Ascending aorta (tissue), 2 donors: ENCODE results near the gene NCAPD3. TPM values are rescaled to one million over a fixed set of nuclear protein-coding genes. Genes with fewer than 3 reads are reported as not detected.
A peak's percentile ranks its signal among the peaks of the same experiment; 100 is the strongest.

Experiments used
- DNase-seq, 2 donors: peaks; one replicate each; pipeline ENCODE4 v3.0.0-alpha.2; 2019; ENCODE audit warnings: low spot score in 2 of 2
- H3K27ac ChIP-seq, 2 donors: fragments of 200-600 bp; sonication (generic); one replicate each; pipeline ENCODE4 v1.5.1; 2016 to 2017; ENCODE audit warnings: mild to moderate bottlenecking in 1 of 2
- H3K27me3 ChIP-seq: fragments of 200-600 bp; sonication (generic); one replicate; pipeline ENCODE4 v1.5.1; 2017
- H3K36me3 ChIP-seq, 2 donors: fragments of 200-600 bp; sonication (generic); one replicate each; pipeline ENCODE4 v1.5.1; 2016
- H3K4me1 ChIP-seq, 2 donors: fragments of 200-600 bp; sonication (generic); one replicate each; pipeline ENCODE4 v1.5.1; 2016 to 2017; ENCODE audit warnings: mild to moderate bottlenecking in 1 of 2
- H3K4me3 ChIP-seq, 2 donors: fragments of 200-600 bp; sonication (generic); one replicate each; pipeline ENCODE4 v1.5.1; 2016 to 2017; ENCODE audit warnings: mild to moderate bottlenecking in 1 of 2
- H3K9me3 ChIP-seq, 2 donors: fragments of 200-600 bp; sonication (generic); one replicate each; pipeline ENCODE4 v1.5.1; 2016
- intact Hi-C: fragments of 100-400 bp; cut with DNase I; formaldehyde crosslinking; loops from one replicate; pipeline ENCODE4 v1.15.1; 2023
- total RNA-seq: library from RNA; depleted of rRNA; stranded (reverse); fragments of >200 nt; gene quantifications from one replicate; pipeline ENCODE4 v1.1.0, GENCODE V29; 2016
- TF ChIP-seq, protein P1 (sequence below), 3 experiments: fragments of 200-600 bp in 2 of 3; fragments of 450-650 bp in 1 of 3; sonication (generic) in 2 of 3; IDR thresholded peaks; one replicate each; pipeline ENCODE4 v1.5.1; 2016 to 2019; ENCODE audit warnings: antibody characterized with exemption in 3 of 3, mild to moderate bottlenecking in 1 of 3, moderate library complexity in 1 of 3

NCAPD3 gene
- total RNA-seq, 1 donor from 2014 or later = 4.8 TPM

DNA sequence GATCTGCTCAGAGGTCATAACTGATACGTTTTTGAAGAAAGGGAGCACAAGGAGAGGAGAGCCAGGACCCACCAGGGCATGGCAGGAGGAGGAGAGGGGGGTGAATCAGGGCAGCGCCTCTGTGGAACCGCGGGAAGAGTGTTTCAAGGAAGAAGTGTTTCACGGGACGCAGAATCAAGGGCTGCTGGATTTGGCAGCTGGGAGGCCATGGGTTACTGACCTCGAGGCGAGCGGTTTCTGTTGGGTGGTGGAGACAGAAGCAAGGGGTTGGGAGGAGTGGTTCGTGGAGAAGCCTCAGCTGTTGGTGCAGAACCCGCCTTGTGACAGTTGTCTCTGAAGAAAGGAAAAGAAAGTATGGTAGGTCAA lies 13.8 kb upstream of the NCAPD3 start:
- Histone ChIP-seq H3K36me3 (peaks cover 39 to 58% of the 10 kb centered on the region in 2 donors), H3K4me1 (no peaks in the 10 kb centered on the region), H3K27me3 (no peaks in the 10 kb centered on the region), H3K27ac (no peak overlapping the region), H3K4me3 (no peak overlapping the region), H3K9me3 (no peaks in the 10 kb centered on the region)
- DNase-seq = peak in 1 of 2 donors; percentile 42
- intact Hi-C loops = no loop called here
- TF ChIP-seq, protein P1, sequence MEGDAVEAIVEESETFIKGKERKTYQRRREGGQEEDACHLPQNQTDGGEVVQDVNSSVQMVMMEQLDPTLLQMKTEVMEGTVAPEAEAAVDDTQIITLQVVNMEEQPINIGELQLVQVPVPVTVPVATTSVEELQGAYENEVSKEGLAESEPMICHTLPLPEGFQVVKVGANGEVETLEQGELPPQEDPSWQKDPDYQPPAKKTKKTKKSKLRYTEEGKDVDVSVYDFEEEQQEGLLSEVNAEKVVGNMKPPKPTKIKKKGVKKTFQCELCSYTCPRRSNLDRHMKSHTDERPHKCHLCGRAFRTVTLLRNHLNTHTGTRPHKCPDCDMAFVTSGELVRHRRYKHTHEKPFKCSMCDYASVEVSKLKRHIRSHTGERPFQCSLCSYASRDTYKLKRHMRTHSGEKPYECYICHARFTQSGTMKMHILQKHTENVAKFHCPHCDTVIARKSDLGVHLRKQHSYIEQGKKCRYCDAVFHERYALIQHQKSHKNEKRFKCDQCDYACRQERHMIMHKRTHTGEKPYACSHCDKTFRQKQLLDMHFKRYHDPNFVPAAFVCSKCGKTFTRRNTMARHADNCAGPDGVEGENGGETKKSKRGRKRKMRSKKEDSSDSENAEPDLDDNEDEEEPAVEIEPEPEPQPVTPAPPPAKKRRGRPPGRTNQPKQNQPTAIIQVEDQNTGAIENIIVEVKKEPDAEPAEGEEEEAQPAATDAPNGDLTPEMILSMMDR (IDR thresholded peaks at IDR 0.05) = no peak

DNA sequence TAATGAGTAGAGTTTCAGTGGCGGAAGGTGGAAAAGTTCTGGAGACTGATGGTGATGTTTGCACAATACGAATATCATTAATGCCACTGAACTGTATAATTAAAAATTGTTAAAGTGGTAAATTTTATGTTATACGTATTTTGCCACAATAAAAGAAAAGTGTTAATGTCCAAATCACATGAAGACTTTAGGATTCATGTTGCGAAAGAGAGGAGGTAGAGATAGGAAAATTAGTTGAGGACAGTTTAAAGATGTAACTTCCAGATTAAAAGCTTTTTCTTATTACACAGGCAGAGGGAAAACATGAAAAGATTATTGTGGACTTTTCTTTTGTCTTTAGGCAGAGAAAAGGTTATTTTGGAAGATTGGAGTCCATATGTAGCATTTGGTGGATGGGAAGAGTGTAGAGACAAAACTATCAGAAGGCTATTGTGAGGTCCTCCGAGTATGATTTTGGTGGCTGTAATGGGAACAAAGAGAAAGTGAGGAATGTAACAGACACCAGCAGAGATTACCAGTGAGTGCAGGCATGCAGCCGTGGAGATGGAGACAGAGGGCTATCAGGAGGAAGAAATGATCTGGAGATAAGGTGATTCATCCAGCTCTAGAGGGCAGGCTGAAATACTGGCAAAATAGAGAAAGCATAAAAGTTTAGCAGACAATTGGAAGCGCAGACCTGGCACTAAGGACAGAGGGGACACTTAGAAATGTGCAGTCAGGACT lies 13.2 kb upstream of the NCAPD3 start:
- Histone ChIP-seq H3K27me3 (no peaks in the 10 kb centered on the region), H3K4me3 (no peak overlapping the region), H3K9me3 (no peaks in the 10 kb centered on the region), H3K4me1 (no peaks in the 10 kb centered on the region), H3K36me3 (peaks cover 33 to 54% of the 10 kb centered on the region in 2 donors), H3K27ac (no peak overlapping the region)
- DNase-seq = no peak
- TF ChIP-seq, protein P1 (IDR thresholded peaks at IDR 0.05) = no peak
- intact Hi-C loops = no loop called here

DNA sequence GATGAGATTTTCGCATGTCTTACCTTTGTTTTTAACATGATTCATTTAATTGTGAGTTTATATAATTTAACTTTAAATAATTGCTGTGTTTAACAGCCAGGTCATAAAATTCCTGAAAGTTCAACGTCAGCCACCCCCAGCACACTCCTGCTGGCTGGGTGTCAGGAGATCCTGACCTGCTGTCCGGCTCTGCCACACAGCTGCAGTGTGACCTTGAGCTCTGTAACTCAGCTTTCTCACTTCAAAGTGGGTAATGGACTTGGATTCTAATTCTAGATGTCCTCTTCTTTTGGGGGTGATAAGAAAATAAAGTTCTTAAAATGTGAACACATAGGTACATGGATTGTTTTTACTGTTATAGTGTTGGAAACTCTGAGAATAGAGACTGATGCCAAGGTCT lies 11.6 kb upstream of the NCAPD3 start:
- H3K9me3 ChIP-seq = no peaks in the 10 kb centered on the region
- DNase-seq = no peak
- intact Hi-C loops = no loop called here
- no peaks in the 10 kb centered on the region for H3K4me1 ChIP-seq
- TF ChIP-seq, protein P1 (IDR thresholded peaks at IDR 0.05) = no peak
- no peak overlapping the region for H3K27ac ChIP-seq
- H3K36me3 ChIP-seq = peaks cover 22 to 44% of the 10 kb centered on the region in 2 donors
- H3K27me3 ChIP-seq = no peaks in the 10 kb centered on the region
- no peak overlapping the region for H3K4me3 ChIP-seq

GRCh38 chr11:134233729-134234179 lies 10.0 kb upstream of the NCAPD3 start:
- H3K27ac ChIP-seq = no peak overlapping the region
- no peak overlapping the region for H3K4me3 ChIP-seq
- H3K4me1 ChIP-seq = peaks cover 0 to under 1% of the 10 kb centered on the region in 2 donors
- no peaks in the 10 kb centered on the region for H3K27me3 ChIP-seq
- H3K9me3 ChIP-seq = no peaks in the 10 kb centered on the region
- H3K36me3 ChIP-seq = peaks cover 12 to 27% of the 10 kb centered on the region in 2 donors
- DNase-seq = peak in 1 of 2 donors; percentile 22
- intact Hi-C loops = no loop called here
- TF ChIP-seq, protein P1 (IDR thresholded peaks at IDR 0.05) = no peak

DNA sequence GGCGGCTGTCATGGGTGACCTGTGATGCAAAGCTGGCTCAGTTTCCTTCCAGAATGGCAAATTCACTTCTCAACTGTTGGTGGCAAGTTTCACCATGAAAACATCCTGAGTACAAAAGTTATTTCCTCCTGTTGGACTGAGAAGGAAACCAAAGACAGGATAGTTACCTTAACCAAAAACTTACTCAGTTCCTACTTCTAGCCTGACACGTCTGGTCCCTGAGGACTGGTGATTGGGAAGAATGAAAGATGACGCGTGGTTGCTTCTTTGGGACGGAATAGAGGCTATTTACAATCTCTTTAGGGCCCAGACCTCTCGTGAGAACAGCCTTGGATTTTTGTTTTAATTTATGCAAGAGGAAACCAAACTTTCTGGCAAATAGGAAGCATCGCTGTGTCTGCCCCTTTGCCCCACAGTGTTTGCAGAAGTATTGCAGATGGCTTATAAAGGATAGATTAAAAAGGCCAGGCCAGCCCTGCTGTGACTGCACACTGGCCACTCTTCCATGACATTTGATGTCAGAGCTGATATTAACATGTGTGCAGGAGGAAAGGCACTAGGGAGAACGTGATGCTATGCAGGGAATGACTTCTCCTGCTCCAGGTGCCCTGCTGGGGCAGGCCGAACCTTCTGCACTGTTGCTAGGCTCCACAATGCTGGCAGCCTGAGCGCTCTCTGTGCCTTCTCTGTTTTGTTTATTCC lies 8.3 kb upstream of the NCAPD3 start:
- no peak overlapping the region for H3K4me3 ChIP-seq
- peaks cover 5 to 17% of the 10 kb centered on the region in 2 donors for H3K36me3 ChIP-seq
- no peaks in the 10 kb centered on the region for H3K27me3 ChIP-seq
- DNase-seq = peak in 1 of 2 donors; percentile 31
- TF ChIP-seq, protein P1 (IDR thresholded peaks at IDR 0.05) = no peak
- peaks cover 0 to 2% of the 10 kb centered on the region in 2 donors for H3K4me1 ChIP-seq
- no peaks in the 10 kb centered on the region for H3K9me3 ChIP-seq
- no peak overlapping the region for H3K27ac ChIP-seq
- intact Hi-C loops = no loop called here
